GM12874 (cell line): ENCODE data around the gene CST9L.

Source experiments
- TF ChIP-seq, protein P1 (sequence below): IDR thresholded peaks from 2 replicates; pipeline ENCODE4 v1.5.1; 2011; ENCODE audit warnings: low read depth, mild to moderate bottlenecking, control low read depth, low read length, moderate library complexity; ENCODE audit not compliant: insufficient read depth

CST9L gene

GRCh38 chr20:23585808-23586734 lies 17.8 kb upstream of the CST9L start:
- TF ChIP-seq, protein P1, sequence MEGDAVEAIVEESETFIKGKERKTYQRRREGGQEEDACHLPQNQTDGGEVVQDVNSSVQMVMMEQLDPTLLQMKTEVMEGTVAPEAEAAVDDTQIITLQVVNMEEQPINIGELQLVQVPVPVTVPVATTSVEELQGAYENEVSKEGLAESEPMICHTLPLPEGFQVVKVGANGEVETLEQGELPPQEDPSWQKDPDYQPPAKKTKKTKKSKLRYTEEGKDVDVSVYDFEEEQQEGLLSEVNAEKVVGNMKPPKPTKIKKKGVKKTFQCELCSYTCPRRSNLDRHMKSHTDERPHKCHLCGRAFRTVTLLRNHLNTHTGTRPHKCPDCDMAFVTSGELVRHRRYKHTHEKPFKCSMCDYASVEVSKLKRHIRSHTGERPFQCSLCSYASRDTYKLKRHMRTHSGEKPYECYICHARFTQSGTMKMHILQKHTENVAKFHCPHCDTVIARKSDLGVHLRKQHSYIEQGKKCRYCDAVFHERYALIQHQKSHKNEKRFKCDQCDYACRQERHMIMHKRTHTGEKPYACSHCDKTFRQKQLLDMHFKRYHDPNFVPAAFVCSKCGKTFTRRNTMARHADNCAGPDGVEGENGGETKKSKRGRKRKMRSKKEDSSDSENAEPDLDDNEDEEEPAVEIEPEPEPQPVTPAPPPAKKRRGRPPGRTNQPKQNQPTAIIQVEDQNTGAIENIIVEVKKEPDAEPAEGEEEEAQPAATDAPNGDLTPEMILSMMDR = no peak

GRCh38 chr20:23585449-23585807 lies 17.1 kb upstream of the CST9L start:
- TF ChIP-seq, protein P1 = no peak

DNA sequence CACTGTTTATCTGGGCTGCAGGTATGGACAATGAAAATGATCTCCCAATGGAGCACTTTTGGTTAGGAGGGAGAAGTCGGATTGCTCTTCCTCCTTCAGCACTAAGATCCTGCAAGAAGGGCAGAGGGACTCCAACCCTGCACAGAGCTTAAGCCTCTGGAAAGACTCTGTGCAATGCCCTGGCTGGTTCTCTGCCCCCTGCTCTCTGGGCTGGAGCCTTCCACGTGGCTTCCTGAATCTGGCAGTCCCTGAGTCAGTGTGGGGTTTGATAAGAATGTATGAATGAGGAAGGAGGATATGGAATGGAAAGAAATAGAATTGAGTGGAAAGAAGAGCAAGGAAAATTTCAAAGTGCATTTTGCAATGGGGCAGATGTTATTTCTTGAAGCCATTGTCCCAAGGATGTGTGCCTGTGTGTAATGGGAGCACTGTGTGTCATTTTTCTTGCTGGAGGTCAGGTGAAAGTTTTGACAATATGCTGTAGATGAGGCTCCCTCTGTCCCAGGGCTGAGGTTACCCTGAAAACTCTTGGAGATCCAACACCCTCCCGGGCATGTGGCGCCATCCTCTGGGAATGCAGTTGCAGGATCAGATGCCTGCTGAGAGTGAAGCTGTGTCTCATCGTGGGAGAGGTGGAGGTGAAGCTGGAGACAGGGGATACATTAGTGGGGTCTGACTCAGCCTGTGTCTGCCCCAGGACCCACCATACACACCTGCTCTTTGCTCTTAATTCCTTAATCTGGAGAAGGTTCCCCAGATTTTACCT lies 16.3 kb upstream of the CST9L start:
- TF ChIP-seq, protein P1 = no peak

GRCh38 chr20:23583526-23583925 lies 15.2 kb upstream of the CST9L start:
- TF ChIP-seq, protein P1 = no peak

GRCh38 chr20:23582293-23582692 lies 14.0 kb upstream of the CST9L start:
- TF ChIP-seq, protein P1 = no peak

DNA sequence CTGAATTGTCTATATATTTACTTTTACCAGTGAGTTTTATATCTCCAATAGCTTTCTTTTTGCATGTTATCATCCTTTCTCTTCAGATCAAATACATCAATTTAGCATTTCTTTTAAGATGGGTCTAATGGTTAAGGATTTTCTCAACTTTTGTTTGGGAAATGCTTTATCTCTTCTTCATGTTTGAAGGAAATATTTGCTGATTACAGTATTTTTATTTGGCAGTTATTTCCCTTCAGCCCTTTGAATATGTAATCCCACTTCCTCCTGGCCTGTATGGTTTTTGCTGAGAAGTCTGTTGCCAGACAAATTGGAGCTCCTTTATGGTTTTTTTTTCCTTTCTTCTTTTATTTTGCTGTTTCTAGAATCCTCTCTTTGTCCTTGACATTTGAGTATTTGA lies 6.7 kb upstream of the CST9L start:
- TF ChIP-seq, protein P1 = no peak

- TF ChIP-seq, protein P1 = no peak
These were observed 2.0 kb upstream of the CST9L start for GRCh38 chr20:23570178-23570760.
